Stimulated activated CD8-positive, alpha-beta memory T cell treated with anti-CD3 and anti-CD28 coated beads, Interleukin-12 subunit alpha, Interleukin-12 subunit beta, amount 100 ng/mL, for 4 hours (primary cell): ENCODE results near the gene PDPK1.
A peak's percentile ranks its signal among the peaks of the same experiment; 100 is the strongest.
"Not testable (repeated sequence)": the region's sequence is repeated elsewhere in the genome, so short reads cannot be mapped to it uniquely, and the experiment has no call there.

Source experiments
- DNase-seq: peaks from one replicate; pipeline ENCODE4 v3.0.0-alpha.2; 2020; ENCODE audit warnings: low read depth

The PDPK1 gene

DNA sequence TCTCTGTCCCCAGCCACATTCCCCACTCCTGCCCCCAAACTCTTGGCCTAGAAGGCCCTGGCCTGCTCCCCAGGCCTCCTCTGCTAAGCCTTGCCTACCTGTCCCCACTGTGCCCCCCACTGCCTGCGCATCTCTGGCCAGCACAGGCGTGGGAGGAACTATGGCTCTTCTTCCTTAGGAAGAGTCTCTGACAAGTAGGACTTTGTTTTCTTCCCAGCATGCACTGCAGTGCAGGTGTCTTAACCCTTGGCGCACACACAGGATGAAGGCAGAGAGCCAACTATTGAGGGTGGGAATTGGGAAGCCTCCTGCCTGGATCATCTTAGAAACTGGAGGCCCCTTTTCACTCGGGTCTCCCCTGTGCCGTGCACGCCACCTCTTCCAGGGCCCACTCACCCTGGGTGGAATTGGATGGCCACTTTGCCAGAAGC, 14.0 kb upstream of the PDPK1 start:
- no peak for DNase-seq

DNA sequence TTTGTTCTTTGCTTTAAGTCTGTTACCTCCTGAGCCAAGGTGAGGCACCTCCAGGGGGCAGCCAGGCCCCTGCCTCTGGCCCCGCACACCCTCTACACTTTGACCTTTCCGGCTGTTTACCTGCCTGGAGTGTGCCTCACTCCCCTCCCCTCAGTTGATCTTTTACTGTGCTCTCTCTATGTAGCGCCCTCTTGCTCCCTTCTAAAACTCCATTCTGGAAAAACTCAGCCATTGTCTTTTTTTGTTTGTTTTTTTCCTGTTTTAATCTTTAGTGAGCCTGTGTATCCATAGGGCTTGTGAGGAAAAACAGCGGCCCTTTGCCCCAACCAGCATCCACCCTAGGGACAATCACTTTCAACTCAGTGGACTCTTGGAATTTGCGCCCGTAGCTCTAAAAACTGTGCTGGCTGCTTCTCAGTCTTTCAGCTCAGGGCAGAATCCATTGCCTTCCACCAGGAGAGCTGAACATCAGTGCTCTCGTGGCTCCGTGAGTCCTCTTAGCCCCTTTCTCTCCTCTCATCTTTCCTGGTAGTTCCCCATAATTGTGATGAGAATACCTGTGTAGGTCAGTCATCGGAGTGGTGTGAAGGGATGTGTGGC, 13.4 kb upstream of the PDPK1 start:
- DNase-seq = no peak

DNA sequence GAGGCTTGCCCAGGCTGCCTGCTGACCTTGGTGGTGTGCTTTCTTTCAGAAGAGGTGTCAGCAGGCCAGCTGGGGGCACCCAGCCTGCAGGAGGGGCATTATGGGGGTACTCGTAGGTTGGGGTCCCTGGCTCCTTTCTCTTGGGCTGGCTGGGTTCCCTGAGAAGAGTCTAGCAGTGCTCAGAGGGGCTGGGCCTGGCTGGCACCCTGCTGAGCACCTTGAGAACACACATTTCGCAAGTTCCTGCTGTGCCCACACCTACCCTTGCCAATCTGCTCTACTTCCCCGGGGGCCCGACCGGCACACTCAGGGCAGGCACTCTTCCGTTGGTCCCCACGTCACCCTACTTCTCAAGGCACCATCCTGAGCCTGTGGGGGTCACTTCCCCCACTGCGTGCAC, 11.7 kb upstream of the PDPK1 start:
- no peak for DNase-seq

DNA sequence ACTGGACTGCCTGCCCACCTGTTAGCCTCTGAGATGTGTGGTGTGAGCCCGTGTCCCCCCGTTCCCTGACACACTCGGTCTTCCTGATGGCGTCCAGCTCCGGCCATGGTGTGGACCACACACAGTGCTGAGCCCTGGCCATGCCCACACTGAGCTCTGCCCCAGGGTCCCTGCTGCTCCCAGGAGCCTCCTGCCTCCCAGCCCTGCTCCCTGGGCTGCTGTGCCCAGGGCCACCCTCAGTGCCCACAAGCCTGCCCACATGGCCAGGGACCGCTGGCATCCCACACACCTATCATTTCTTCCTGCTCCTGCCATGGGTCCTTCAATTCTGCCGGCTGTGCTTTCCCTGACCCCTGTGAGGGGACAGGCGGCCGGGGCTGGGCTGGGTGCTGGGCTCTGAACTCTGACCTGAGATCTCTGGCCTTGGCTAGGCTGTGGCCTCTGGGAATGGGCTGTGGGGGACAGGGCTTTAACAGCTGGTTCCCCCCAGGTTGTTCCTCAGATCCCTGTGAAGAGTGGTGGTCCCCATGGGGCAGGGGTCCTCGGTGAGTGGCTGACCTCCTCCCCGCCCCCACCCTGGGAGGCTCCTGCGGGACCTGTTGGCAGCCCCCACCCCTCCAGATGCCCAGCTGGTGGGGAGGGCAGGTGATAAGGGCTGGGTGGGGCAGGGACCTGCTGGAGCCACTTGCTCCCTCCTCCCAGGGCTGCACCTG, 10.6 kb upstream of the PDPK1 start:
- DNase-seq = no peak

DNA sequence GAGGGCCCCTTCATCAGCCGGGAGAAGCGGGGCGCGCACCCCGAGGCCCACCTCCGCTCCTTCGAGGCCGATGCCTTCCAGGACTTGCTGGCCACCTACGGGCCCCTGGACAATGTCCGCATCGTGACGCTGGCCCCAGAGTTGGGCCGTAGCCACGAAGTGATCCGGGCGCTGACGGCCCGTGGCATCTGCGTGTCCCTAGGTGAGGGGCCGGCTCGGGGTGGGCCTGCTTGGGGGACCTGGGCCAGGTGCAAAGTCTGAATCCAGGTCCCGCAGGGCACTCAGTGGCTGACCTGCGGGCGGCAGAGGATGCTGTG, 10.1 kb upstream of the PDPK1 start:
- DNase-seq = no peak

DNA sequence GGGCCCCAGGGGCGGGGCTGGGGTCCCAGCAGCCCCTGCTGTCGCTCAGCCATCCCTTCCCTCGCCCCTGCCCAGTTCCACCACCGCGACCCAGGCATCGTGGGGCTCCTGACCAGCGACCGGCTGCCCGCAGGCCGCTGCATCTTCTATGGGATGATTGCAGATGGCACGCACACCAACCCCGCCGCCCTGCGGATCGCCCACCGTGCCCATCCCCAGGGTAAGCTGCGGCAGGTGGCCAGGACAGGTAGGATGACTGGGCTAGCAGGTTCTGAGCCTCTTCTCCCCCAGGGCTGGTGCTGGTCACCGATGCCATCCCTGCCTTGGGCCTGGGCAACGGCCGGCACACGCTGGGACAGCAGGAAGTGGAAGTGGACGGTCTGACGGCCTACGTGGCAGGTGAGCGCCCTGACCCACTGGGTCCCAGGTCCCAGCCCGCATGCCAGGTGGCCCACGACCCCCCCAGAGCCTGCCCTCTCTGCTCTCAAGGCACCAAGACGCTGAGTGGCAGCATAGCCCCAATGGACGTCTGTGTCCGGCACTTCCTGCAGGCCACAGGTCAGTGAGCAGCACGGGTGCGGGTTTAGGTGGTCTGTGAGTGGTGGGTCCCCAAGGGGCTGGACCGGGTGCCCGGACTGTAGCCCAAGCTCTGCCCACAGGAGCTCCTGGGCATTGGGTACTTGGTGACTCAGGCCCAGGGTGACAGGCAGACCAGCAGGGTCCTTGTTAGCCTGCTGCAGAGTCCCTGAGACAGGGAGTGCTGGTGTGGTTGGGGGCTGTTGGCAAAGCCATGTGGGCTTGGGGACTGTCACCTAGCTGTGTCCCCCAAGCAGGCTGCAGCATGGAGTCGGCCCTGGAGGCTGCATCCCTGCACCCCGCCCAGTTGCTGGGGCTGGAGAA, 9.4 kb upstream of the PDPK1 start:
- no peak for DNase-seq

DNA sequence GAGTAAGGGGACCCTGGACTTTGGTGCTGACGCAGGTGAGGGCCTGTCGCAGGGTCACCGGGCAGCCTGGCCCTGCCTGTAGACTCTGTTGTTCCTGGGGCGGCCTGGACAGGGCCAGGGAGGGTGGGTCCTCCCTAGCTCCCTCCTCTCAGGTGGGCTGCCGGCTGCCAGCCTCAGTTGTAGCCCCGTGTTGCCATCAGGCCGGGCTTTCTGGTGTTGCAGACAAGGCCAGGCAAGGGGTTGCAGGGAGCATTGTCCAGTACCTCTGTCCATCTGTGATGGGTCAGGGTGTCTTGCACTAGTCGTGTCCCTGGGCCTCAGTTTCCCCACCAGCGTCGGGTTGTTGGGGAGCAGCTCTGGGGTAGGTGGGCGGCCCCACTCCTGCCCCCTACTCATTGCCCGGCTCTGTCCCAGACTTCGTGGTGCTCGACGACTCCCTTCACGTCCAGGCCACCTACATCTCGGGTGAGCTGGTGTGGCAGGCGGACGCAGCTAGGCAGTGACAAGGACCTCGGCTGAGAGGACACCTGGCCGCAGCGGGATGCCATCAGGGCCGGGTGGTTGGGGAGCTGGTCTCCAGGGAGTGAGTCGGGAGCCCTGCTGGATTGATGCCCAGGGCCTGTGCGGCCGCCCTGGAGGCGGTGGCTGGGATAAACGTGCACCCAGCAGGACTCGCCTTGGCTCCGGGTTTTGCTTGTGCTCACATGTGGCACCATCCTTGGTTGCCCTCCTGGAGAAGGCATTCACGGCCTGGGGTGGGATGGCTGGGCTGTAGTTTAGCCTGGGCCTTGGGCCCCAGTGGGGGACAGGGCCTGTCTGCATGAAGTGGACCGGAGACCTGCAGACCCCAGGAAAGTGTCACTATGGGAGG, 8.5 kb upstream of the PDPK1 start:
- no peak for DNase-seq

DNA sequence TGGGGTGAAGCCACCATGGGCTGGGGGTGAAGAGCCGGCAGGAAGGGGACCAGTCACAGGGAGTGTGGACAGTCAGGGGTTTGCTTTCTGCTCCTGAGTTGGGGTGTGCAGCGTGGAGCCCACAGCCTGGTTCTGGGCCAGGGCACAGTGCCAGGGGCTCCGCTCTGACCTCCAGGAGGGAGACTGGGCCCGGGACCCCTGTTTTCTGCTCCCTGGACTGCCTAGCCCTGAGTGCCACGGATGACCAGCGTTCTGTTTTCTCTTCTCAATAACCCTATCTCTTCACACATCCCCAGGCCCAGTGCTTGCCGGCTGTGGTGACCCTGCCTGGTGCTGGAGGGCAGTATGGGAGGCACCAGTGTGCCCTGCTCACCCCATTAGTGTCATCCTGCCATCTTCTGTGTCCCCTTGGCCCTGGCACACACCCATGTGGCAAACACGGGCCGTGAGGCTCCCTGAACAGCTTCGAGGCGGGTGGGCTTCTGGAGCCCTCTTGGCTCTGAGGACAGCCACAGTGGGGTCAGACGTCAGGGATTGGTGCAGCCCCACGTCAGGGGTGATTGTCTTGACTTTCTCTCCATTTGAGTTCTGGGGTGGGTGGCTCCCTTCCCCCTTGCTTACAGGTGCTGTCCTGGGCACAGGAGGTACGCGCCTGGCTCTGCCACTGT, 7.7 kb upstream of the PDPK1 start:
- no peak for DNase-seq

DNA sequence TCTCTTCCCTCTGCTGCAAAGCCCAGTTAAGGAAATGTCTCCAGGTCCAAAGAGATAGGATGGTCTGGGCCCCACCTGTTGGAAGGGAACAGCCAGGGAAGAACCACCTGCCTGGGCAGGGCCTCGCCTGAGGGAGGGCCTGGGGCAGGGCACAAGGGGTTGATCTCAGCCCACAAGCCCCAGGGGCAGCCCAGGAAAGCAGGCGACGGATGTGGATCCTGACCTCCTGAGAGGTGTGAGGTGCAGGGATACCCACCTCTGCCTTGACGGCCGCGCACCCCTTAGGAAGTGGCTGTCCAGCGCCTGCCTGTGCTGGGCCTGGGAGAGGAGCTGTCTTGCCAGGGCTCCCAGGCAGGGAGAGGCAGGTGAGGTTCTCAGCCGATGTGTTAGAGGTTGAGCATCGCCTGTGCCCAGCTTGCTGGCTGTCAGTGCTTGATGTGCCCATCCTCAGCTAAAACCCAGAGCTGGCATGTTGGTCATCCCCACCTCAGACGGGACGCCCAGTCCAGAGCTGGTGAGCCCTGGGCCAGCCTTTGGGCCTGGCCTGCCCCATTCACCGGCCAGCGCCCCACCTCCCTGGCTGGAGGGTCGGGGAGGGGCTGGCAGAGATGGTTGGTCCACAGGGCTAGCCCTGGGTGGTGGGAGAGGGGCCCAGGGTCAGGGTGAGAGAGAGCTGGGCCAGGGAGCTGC, 7.0 kb upstream of the PDPK1 start:
- DNase-seq = no peak

DNA sequence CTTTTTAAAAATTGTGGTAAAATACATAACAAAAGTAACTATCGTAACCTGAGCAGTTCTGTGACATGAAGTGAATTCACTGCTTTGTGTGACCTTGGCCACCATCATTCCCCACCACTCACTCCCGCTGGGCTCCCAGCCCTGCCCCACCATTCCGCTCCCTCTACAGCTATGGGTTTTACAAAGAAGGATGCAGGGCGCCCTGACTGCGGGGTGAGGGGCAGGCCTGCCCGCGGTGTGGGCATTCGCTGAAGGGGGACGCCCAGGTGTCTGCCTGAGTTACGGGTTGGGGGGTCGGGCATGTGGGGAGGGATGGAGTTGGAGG, 6.5 kb upstream of the PDPK1 start, which contains the start of gene CEMP1:
CEMP1 (minus strand) TSS at position 38 of the 325 bp plus-strand sequence. CDS start 335 bp downstream, outside the sequence.
- no peak for DNase-seq

DNA sequence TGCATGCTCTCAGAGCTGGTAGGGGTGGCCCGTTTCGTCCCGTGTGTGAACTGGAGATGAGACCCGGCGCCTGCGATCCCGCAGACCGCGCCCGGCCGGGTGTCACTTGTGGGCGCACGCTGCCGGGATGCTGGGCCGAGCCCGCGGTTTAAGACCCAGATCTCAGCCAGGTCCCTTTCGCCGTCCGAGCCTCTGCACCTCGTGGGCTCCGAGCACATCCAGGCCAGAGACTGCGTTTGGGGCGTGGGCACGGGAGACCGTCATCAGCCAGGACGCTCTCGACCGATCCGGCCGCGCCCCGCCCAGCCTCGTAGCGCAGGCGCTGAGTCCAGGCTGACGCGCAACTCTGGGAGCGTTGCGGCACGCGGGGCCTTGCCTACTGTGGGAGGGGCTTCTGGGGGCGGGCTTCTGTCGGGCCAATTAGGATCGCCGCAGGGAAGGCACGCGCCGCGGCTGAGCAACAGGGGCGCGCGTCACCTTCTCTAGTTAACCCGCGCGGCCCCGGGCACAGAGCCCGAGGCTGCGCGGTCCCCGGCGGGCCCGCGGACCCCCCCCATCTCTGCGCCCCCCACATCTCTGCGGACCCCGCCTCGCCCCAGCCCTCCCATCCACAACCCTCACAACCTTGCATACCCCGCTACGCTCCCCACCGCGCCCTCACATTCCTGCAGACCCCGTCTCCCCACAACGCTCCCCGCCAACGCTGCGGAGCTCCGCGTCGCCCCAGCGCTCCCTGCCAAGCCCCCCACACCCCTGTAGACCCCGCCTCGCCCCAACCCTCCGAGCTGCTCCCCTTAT, 5.9 kb upstream of the PDPK1 start:
- DNase-seq = peak; percentile 96

DNA sequence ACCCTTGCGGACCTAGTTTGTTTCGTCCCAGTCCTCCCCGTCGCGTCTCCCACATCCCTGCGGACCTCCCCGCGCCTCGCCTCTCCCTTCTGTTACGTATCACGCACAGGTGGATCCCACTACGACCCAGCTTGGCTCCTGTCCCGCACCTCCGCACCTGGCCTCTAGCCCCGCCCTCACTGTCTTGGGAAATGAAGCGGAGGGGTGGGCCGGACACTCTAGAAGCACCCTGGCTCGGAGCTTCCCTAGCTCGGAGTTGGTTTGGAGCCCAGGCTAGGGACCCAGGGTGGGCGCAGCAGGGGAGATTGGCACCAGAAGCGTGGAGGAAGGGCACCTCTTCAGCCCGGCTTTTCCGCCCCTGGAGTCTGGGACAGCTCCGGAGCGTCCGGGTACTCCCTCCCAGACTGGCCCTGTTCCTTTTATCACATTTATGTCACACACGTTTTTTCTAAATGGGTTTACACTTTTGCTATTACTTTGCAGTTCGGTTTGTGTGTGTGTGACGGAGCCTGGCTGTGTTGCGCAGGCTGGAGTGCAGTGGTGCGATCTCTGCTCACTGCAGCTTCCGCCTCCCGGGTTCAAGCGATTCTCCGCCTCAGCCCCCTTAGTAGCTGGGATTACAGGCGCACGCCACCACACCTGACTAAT, 5.2 kb upstream of the PDPK1 start:
- no peak for DNase-seq

DNA sequence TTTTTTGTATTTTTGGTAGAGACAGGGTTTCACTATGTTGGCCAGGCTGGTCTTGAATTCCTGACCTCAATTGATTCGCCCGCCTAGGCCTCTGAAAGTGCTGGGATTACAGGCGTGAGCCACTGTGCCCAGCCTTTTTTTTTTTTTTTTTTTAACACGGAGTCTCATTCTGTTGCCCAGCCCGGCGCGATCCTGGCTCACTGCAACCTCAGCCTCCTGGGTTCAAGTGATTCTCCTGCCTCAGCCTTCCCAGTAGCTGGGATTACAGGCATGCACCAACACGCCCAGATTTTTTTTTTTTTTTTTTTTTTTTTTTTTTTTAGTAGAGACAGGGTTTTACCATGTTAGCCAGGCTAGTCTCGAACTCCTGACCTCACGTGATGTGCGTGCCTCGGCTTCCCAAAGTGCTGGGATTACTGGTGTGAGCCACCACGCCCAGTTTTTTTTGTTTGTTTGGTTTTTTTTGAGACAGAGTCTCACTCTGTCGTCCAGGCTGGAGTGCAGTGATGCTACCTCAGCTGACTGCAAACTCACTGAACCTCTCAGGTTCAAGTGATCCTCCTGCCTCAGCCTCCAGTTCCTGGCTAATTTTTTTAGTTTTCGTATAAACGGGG, 4.6 kb upstream of the PDPK1 start:
- not testable (repeated sequence) for DNase-seq

DNA sequence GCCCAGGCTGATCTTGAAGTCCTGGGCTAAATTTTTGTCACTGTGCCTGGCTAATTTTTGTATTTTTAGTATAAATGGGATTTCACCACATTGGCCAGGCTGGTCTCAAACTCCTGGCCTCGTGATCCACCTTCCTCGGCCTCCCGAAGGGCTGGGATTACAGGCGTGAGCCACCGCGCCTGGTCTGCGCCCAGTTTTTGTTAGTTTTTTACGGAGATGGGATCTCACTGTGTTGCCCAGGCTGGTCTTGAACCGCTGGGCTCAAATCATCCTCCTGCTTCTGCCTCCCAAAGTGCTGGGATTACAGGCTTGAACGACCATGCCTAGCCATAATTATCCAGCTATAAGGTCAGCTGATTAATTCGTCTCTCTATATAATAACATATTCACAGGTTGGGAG, 3.9 kb upstream of the PDPK1 start:
- no peak for DNase-seq

DNA sequence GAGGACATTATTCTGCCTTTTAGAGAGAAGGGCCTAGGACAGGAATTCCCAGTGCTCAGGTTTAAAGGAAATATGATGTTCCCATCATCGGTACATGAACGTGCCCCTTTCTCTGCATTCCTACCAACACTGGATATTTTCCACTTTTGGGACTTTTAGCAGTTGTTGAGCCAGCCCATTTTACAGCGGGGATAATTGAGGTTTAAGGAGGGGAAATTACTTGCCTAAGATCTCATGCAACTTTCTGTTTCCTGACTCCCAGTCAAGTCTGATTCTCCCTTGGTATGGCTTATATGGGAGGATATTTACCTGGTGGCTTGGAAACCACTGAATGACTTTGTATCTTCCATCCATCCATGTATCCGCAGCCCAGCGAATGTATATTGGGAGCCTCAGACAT, 3.5 kb upstream of the PDPK1 start:
- not testable (repeated sequence) for DNase-seq

DNA sequence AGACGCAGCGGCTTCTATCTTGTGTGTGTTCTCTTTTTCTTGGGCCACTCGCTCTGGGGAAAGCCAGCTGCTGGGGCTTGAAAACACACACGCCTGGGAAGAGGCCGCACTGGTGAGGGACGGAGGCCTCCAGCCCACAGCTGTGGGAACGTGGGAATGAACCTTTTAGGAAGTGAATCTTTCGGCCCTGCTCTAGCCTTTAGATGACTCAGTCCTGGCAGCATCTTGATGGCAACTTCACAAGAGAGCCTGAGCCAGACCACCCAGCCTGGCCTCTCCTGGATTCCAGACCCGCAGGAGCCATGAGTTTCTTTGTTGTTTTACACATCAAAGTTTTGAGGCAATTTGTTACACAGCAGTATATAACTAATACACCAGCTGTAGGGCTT, 2.2 kb upstream of the PDPK1 start:
- no peak for DNase-seq

DNA sequence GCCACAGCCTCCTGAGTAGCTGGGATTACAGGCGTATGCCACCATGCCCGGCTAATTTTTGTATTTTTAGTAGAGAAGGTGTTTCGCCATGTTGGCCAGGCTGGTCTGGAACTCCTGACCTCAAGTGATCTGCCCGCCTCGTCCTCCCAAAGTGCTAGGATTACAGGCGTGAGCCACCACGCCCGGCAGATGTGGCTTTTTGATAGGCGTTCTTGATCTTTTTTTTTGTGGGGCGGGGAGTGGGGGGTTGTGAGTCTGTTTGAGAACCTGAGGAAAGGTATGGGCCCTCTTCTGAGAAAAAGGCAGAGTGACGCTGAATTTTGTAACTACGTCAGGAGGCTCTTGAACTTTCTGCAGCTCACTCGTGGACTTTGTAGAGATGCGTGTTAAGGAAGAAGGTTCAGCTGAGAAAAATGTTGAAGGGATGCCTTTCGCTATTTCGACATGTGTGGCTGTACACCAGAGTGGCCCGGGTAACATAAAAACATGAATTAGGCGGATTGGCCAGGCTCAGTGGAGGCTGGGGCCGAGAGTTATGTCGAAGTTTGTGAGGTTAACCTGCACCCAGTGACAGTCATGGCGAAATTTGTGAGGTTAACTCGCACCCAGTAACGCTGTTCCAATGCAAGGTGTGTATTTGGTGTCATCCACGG, 1.5 kb downstream of the PDPK1 start:
- not testable (repeated sequence) for DNase-seq

DNA sequence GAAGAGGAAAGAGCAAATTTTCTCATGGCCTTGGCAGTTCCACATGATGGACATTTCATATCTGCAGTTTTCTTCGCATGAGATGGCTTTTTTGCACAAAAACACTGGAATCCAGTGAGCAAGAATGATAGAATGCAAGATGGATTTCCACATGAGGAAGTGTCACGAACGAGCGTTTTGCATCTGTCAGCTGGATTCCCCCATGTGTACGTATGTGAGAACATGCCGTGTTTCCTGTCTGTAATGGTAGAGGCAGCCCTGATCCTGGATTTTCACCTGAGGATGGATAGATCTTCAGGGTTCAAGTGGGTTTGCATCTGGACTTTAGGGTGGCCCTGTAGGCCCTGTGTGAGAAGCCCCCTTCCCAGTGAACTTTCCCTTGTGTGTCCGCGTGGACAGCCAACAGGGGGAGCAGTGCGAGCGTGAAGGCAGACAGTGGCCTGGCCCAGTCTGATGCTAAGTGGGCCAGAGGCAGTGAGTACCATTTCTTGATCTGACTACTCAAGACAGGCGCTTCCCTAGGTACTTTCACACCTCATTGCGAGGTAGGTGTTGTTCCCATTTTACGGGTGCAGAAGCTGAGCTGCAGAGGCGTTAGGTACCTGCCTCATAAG, 2.1 kb downstream of the PDPK1 start:
- DNase-seq = not testable (repeated sequence)
